Neural crest cell (in vitro differentiated cells): ENCODE results near the gene EXOC4. TPM values are rescaled to one million over a fixed set of nuclear protein-coding genes. Genes with fewer than 3 reads are reported as not detected.

ENCODE experiments used
- DNase-seq: peaks from one replicate; pipeline ENCODE4 v3.0.0; 2021; ENCODE audit warnings: low read depth, mixed read lengths, low spot score
- H3K27ac Mint-ChIP-seq: one replicate; pipeline ENCODE4 v1.8.0; 2021; ENCODE audit warnings: mild to moderate bottlenecking, mixed read lengths; ENCODE audit not compliant: unreplicated experiment
- H3K27me3 Mint-ChIP-seq: 2 replicates; pipeline ENCODE4 v1.8.0; 2021; ENCODE audit warnings: low read depth, mild to moderate bottlenecking, mixed read lengths
- H3K36me3 Mint-ChIP-seq: 2 replicates; pipeline ENCODE4 v1.8.0; 2021; ENCODE audit warnings: low read depth, mild to moderate bottlenecking, mixed read lengths
- H3K4me1 Mint-ChIP-seq: 2 replicates; pipeline ENCODE4 v1.8.0; 2021; ENCODE audit warnings: mixed read lengths
- H3K4me3 Mint-ChIP-seq: one replicate; pipeline ENCODE4 v1.8.0; 2021; ENCODE audit warnings: mild to moderate bottlenecking, mixed read lengths
- H3K9me3 Mint-ChIP-seq: 2 replicates; pipeline ENCODE4 v1.8.0; 2021; ENCODE audit warnings: mixed read lengths
- CTCF ChIP-seq: fragments of 200-600 bp; sonication (generic); conservative IDR thresholded peaks from 2 replicates; pipeline ENCODE4 v1.5.0; 2021; ENCODE audit warnings: antibody characterized with exemption, mild to moderate bottlenecking
- total RNA-seq: library from RNA; stranded (reverse); gene quantifications from 2 replicates; pipeline ENCODE4 v1.2.1, GENCODE V29; 2021

EXOC4 gene
- total RNA-seq, 1 donor from 2014 or later = 79.7 TPM

GRCh38 chr7:133948588-133948987, 695.7 kb downstream of the EXOC4 start:
- Mint-ChIP-seq H3K27ac (no peak overlapping the region), H3K9me3 (peaks cover 3% of the 10 kb centered on the region), H3K36me3 (peaks cover 15% of the 10 kb centered on the region), H3K27me3 (no peaks in the 10 kb centered on the region), H3K4me3 (no peak overlapping the region), H3K4me1 (peaks cover 16% of the 10 kb centered on the region)
- DNase-seq = no peak
- TF ChIP-seq CTCF = no peak

DNA sequence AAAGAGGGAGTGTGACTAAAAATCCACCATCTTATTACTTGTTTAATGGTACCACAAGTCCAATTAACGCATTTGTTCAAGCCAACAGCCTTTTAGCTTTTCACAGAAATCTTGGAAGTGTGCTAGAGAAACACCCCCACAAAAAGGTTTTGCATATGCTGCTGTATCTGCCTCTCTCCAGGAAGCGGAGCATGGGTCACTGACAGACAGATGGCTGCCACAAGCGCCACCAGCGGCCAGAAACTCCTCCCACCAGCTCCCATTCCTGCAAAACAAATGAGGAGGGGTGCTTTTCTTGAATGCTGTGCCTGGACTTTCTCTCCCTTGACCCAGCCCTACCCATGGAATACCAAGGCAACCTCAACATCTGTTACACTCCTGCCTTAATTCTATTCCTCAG, 698.0 kb downstream of the EXOC4 start:
- peaks cover 17% of the 10 kb centered on the region for H3K36me3 Mint-ChIP-seq
- no peaks in the 10 kb centered on the region for H3K27me3 Mint-ChIP-seq
- no peak overlapping the region for H3K27ac Mint-ChIP-seq
- peaks cover 16% of the 10 kb centered on the region for H3K4me1 Mint-ChIP-seq
- H3K9me3 Mint-ChIP-seq = peaks cover 5% of the 10 kb centered on the region
- no peak overlapping the region for H3K4me3 Mint-ChIP-seq
- no peak for DNase-seq
- no peak for TF ChIP-seq CTCF

GRCh38 chr7:133955208-133955607, 702.3 kb downstream of the EXOC4 start:
- peaks cover 2% of the 10 kb centered on the region for H3K9me3 Mint-ChIP-seq
- peaks cover 11% of the 10 kb centered on the region for H3K36me3 Mint-ChIP-seq
- no peak for DNase-seq
- H3K27ac Mint-ChIP-seq = no peak overlapping the region
- H3K27me3 Mint-ChIP-seq = no peaks in the 10 kb centered on the region
- H3K4me1 Mint-ChIP-seq = peaks cover 18% of the 10 kb centered on the region
- no peak for TF ChIP-seq CTCF
- H3K4me3 Mint-ChIP-seq = no peak overlapping the region

DNA sequence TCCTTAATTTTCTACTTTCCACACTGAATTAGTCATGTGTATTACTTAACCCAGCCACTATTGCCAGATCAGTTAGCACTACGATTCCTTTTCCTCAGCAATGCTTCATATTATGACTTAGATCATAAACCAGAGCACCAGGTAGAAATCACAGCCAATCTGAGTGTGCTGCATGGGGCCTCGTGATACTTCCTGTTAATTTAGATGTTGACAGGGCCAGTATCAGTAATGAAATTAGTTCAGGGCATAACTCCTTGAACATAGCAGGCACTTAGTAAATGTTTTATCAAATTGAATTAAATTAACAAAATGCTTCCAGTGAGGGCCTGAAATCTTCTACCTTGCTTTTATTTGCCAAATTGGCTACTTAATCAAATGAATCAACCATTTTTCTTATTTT, 705.0 kb downstream of the EXOC4 start:
- H3K4me3 Mint-ChIP-seq = no peak overlapping the region
- peaks cover 7% of the 10 kb centered on the region for H3K4me1 Mint-ChIP-seq
- no peaks in the 10 kb centered on the region for H3K27me3 Mint-ChIP-seq
- H3K36me3 Mint-ChIP-seq = peaks cover 3% of the 10 kb centered on the region
- H3K9me3 Mint-ChIP-seq = peaks cover 2% of the 10 kb centered on the region
- no peak overlapping the region for H3K27ac Mint-ChIP-seq
- no peak for TF ChIP-seq CTCF
- DNase-seq = no peak

GRCh38 chr7:133958822-133959221, 705.9 kb downstream of the EXOC4 start:
- H3K36me3 Mint-ChIP-seq = peaks cover 3% of the 10 kb centered on the region
- no peak overlapping the region for H3K27ac Mint-ChIP-seq
- peaks cover 14% of the 10 kb centered on the region for H3K4me1 Mint-ChIP-seq
- DNase-seq = no peak
- no peak overlapping the region for H3K4me3 Mint-ChIP-seq
- H3K9me3 Mint-ChIP-seq = peaks cover 2% of the 10 kb centered on the region
- no peak for TF ChIP-seq CTCF
- no peaks in the 10 kb centered on the region for H3K27me3 Mint-ChIP-seq

DNA sequence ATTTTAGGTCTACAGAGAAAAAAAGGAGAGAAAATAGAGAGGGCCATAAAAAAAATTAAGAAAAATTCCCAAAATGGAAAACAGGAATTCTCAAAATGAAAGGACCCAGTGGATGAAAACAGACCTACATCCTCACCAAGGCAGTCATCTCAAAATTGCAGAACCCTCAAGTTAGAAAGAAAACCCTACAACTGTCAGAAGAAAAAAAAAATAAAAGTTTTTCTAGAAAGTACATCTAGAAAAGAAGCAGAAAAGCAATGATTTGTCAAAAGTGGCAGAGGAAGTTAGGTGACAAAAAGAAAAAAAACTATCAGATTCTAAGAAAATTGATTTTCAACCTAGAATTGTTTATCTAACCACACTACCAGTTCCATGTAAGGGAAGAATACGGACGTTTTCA, 706.6 kb downstream of the EXOC4 start:
- DNase-seq = no peak
- Mint-ChIP-seq H3K36me3 (peaks cover 3% of the 10 kb centered on the region), H3K9me3 (peaks cover 2% of the 10 kb centered on the region), H3K4me3 (no peak overlapping the region), H3K27ac (no peak overlapping the region), H3K4me1 (peaks cover 15% of the 10 kb centered on the region), H3K27me3 (no peaks in the 10 kb centered on the region)
- TF ChIP-seq CTCF = no peak
